GM23338 (cell line): ENCODE data around the gene KCNJ2. TPM values are rescaled to one million over a fixed set of nuclear protein-coding genes. Genes with fewer than 3 reads are reported as not detected.

ENCODE experiments used
- ATAC-seq: fragments of 200-7000 bp; cut with Tn5 transposase; 3 replicates; pipeline ENCODE4 v1.9.1; 2020
- DNase-seq: peaks from one replicate; pipeline ENCODE4 v3.0.0-alpha.2; 2015; ENCODE audit warnings: low spot score
- H2AFZ ChIP-seq: fragments of 200-600 bp; sonication (generic); 2 replicates; pipeline ENCODE4 v1.8.0; 2016; ENCODE audit warnings: antibody characterized with exemption, mild to moderate bottlenecking, moderate library complexity
- H3F3A ChIP-seq: fragments of 200-600 bp; sonication (generic); replicated peaks from 2 replicates; pipeline ENCODE4 v1.8.0; 2017; ENCODE audit warnings: antibody characterized with exemption, mixed run types, low read depth
- H3K27ac ChIP-seq: fragments of 200-600 bp; sonication (generic); 2 replicates; pipeline ENCODE4 v1.6.1; 2016; ENCODE audit warnings: low read depth
- H3K27me3 ChIP-seq: fragments of 200-600 bp; sonication (generic); 2 replicates; pipeline ENCODE4 v1.8.0; 2016; ENCODE audit warnings: mild to moderate bottlenecking, mixed run types, moderate library complexity; ENCODE audit not compliant: insufficient read depth
- H3K36me3 ChIP-seq: fragments of 200-600 bp; sonication (generic); 2 replicates; pipeline ENCODE4 v1.8.0; 2016; ENCODE audit warnings: mild to moderate bottlenecking; ENCODE audit not compliant: insufficient read depth
- H3K4me1 ChIP-seq: fragments of 200-600 bp; sonication (generic); 2 replicates; pipeline ENCODE4 v1.8.0; 2016; ENCODE audit warnings: mild to moderate bottlenecking, moderate library complexity; ENCODE audit not compliant: insufficient read depth
- H3K4me2 ChIP-seq: fragments of 200-600 bp; sonication (generic); 2 replicates; pipeline ENCODE4 v1.7.1; 2017; ENCODE audit warnings: mixed run types
- H3K4me3 ChIP-seq: fragments of 200-600 bp; sonication (generic); 2 replicates; pipeline ENCODE4 v1.6.1; 2016; ENCODE audit warnings: mixed run types
- H3K79me2 ChIP-seq: fragments of 200-600 bp; sonication (generic); replicated peaks from 2 replicates; pipeline ENCODE4 v1.8.0; 2017; ENCODE audit warnings: mild to moderate bottlenecking; ENCODE audit not compliant: insufficient read depth
- H3K9me2 ChIP-seq: fragments of 200-600 bp; sonication (generic); 2 replicates; pipeline ENCODE4 v1.8.0; 2017; ENCODE audit not compliant: insufficient read depth
- H4K20me1 ChIP-seq: fragments of 200-600 bp; sonication (generic); replicated peaks from 2 replicates; pipeline ENCODE4 v1.8.0; 2017; ENCODE audit warnings: mild to moderate bottlenecking; ENCODE audit not compliant: insufficient read depth
- H3K27ac Mint-ChIP-seq: 2 replicates; pipeline ENCODE4 v1.8.0; 2020; ENCODE audit warnings: inconsistent platforms, mild to moderate bottlenecking, moderate library complexity, mixed read lengths
- H3K27me3 Mint-ChIP-seq: 3 replicates; pipeline ENCODE4 v1.8.0; 2022; ENCODE audit warnings: low read depth, mild to moderate bottlenecking, moderate library complexity, mixed read lengths, inconsistent platforms; ENCODE audit not compliant: insufficient read depth, poor library complexity
- H3K36me3 Mint-ChIP-seq: 3 replicates; pipeline ENCODE4 v1.8.0; 2021; ENCODE audit warnings: low read depth, mild to moderate bottlenecking, inconsistent platforms, moderate library complexity, mixed read lengths
- H3K4me1 Mint-ChIP-seq: 3 replicates; pipeline ENCODE4 v1.8.0; 2020; ENCODE audit warnings: mild to moderate bottlenecking, inconsistent platforms, mixed read lengths
- H3K4me3 Mint-ChIP-seq: 3 replicates; pipeline ENCODE4 v1.8.0; 2021; ENCODE audit warnings: moderate library complexity, mild to moderate bottlenecking, inconsistent platforms, mixed read lengths
- H3K9me3 Mint-ChIP-seq: 3 replicates; pipeline ENCODE4 v1.8.0; 2020; ENCODE audit warnings: moderate library complexity, mild to moderate bottlenecking, inconsistent platforms, mixed read lengths
- CREB1 ChIP-seq: fragments of 250-450 bp; sonication (Bioruptor Pico); IDR thresholded peaks from 2 replicates; pipeline ENCODE4 v1.5.0; 2020; ENCODE audit warnings: low read depth, mild to moderate bottlenecking, moderate library complexity
- EZH2 ChIP-seq: fragments of 200-600 bp; sonication (generic); IDR thresholded peaks from one replicate; pipeline ENCODE4 v1.8.0; 2017; ENCODE audit warnings: antibody characterized with exemption, mild to moderate bottlenecking, low read depth; ENCODE audit not compliant: unreplicated experiment
- EZH2phosphoT487 ChIP-seq: fragments of 200-600 bp; sonication (generic); IDR thresholded peaks from one replicate; pipeline ENCODE4 v1.8.1; 2018; ENCODE audit warnings: antibody characterized with exemption; ENCODE audit not compliant: unreplicated experiment
- JUNB ChIP-seq: IDR thresholded peaks from one replicate; pipeline ENCODE4 v1.6.1; 2016; ENCODE audit warnings: antibody characterized with exemption; ENCODE audit not compliant: unreplicated experiment
- NANOG ChIP-seq: IDR thresholded peaks from 2 replicates; pipeline ENCODE4 v1.6.1; 2016; ENCODE audit warnings: antibody characterized with exemption, borderline replicate concordance
- POLR2AphosphoS5 ChIP-seq: IDR thresholded peaks from 2 replicates; pipeline ENCODE4 v1.6.1; 2016; ENCODE audit warnings: antibody characterized with exemption, low read depth
- STAT1 ChIP-seq: IDR thresholded peaks from one replicate; pipeline ENCODE4 v1.6.1; 2016; ENCODE audit warnings: antibody characterized with exemption; ENCODE audit not compliant: unreplicated experiment
- ZNF114 ChIP-seq: fragments of 250-450 bp; sonication (Bioruptor Pico); IDR thresholded peaks from 2 replicates; pipeline ENCODE4 v1.5.0; 2020; ENCODE audit warnings: mild to moderate bottlenecking, moderate library complexity
- ZNF331 ChIP-seq: fragments of 250-450 bp; sonication (Bioruptor Pico); IDR thresholded peaks from 2 replicates; pipeline ENCODE4 v1.5.0; 2020; ENCODE audit warnings: low read depth, mild to moderate bottlenecking, moderate library complexity
- polyA plus RNA-seq: library from polyadenylated mRNA; unstranded; fragments of >200 nt; fragmentation: Nextera tagmentation; extraction: Ambion mirVana; gene quantifications from 2 replicates; pipeline ENCODE4 v1.2.1, GENCODE V29; 2016
- total RNA-seq: library from RNA; depleted of rRNA; stranded (reverse); fragments of >200 nt; shearing (Covaris generic); gene quantifications from 2 replicates; pipeline ENCODE4 v1.2.3, GENCODE V29; 2014
- TF ChIP-seq, protein P1 (sequence below): fragments of 250-450 bp; sonication (Bioruptor Pico); IDR thresholded peaks from 2 replicates; pipeline ENCODE4 v1.5.0; 2020; ENCODE audit warnings: mild to moderate bottlenecking, moderate library complexity
- TF ChIP-seq, protein P2 (sequence below): IDR thresholded peaks from 2 replicates; pipeline ENCODE4 v1.6.1; 2016; ENCODE audit warnings: antibody characterized with exemption
- TF ChIP-seq, protein P3 (sequence below), 2 experiments: fragments of 200-600 bp in 1 of 2; sonication (generic) in 1 of 2; conservative IDR thresholded peaks; 2 replicates each; pipeline versions ENCODE4 v1.5.1 to v1.6.1; 2016 to 2017; ENCODE audit warnings: antibody characterized with exemption in 2 of 2, low read depth in 2 of 2, mild to moderate bottlenecking in 2 of 2, moderate library complexity in 1 of 2
- TF ChIP-seq, protein P4 (sequence below): IDR thresholded peaks from one replicate; pipeline ENCODE4 v1.6.1; 2018; ENCODE audit warnings: antibody characterized with exemption; ENCODE audit not compliant: unreplicated experiment

KCNJ2 gene
- total and polyA plus RNA-seq, 2 experiments from 2014 or later: 2.1 to 4.4 TPM

DNA sequence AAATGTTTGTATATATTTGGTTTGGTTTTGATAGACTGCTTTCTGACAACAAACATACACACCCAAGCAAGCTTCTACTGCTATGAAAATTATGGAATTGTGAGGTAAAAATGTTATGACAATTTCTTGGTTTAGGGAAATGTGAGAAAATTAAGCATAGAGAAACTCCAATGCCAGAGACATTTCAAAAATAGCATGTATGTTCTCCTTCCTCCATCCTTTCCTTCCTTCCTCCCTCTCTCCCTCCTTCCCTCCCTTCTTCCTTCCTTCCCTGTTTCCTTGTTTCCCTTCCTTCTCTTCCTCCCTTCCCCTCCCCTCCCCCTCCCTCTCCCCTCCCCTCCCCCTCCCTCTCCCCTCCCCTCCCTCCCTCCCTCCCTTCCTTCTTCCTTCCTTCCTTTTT is 14.9 kb downstream of the KCNJ2 start:
- Histone ChIP-seq H4K20me1 (no peaks in the 10 kb centered on the region), H3K4me1 (no peaks in the 10 kb centered on the region), H2AFZ (no peak overlapping the region), H3K36me3 (no peaks in the 10 kb centered on the region), H3K27me3 (no peaks in the 10 kb centered on the region), H3K27ac (no peak overlapping the region), H3K9me2 (no peaks in the 10 kb centered on the region), H3K79me2 (no peaks in the 10 kb centered on the region), H3K4me3 (no peak overlapping the region), H3F3A (no peaks in the 10 kb centered on the region), H3K4me2 (no peak overlapping the region)
- Mint-ChIP-seq H3K4me3 (no peak overlapping the region), H3K9me3 (no peaks in the 10 kb centered on the region), H3K27ac (no peak overlapping the region), H3K27me3 (no peaks in the 10 kb centered on the region), H3K4me1 (peaks cover 2% of the 10 kb centered on the region; the same call in 2 of the 3 replicates), H3K36me3 (no peaks in the 10 kb centered on the region)
- no peak for ATAC-seq
- no peak for DNase-seq
- no peak for TF ChIP-seq POLR2AphosphoS5
- TF ChIP-seq, protein P1, sequence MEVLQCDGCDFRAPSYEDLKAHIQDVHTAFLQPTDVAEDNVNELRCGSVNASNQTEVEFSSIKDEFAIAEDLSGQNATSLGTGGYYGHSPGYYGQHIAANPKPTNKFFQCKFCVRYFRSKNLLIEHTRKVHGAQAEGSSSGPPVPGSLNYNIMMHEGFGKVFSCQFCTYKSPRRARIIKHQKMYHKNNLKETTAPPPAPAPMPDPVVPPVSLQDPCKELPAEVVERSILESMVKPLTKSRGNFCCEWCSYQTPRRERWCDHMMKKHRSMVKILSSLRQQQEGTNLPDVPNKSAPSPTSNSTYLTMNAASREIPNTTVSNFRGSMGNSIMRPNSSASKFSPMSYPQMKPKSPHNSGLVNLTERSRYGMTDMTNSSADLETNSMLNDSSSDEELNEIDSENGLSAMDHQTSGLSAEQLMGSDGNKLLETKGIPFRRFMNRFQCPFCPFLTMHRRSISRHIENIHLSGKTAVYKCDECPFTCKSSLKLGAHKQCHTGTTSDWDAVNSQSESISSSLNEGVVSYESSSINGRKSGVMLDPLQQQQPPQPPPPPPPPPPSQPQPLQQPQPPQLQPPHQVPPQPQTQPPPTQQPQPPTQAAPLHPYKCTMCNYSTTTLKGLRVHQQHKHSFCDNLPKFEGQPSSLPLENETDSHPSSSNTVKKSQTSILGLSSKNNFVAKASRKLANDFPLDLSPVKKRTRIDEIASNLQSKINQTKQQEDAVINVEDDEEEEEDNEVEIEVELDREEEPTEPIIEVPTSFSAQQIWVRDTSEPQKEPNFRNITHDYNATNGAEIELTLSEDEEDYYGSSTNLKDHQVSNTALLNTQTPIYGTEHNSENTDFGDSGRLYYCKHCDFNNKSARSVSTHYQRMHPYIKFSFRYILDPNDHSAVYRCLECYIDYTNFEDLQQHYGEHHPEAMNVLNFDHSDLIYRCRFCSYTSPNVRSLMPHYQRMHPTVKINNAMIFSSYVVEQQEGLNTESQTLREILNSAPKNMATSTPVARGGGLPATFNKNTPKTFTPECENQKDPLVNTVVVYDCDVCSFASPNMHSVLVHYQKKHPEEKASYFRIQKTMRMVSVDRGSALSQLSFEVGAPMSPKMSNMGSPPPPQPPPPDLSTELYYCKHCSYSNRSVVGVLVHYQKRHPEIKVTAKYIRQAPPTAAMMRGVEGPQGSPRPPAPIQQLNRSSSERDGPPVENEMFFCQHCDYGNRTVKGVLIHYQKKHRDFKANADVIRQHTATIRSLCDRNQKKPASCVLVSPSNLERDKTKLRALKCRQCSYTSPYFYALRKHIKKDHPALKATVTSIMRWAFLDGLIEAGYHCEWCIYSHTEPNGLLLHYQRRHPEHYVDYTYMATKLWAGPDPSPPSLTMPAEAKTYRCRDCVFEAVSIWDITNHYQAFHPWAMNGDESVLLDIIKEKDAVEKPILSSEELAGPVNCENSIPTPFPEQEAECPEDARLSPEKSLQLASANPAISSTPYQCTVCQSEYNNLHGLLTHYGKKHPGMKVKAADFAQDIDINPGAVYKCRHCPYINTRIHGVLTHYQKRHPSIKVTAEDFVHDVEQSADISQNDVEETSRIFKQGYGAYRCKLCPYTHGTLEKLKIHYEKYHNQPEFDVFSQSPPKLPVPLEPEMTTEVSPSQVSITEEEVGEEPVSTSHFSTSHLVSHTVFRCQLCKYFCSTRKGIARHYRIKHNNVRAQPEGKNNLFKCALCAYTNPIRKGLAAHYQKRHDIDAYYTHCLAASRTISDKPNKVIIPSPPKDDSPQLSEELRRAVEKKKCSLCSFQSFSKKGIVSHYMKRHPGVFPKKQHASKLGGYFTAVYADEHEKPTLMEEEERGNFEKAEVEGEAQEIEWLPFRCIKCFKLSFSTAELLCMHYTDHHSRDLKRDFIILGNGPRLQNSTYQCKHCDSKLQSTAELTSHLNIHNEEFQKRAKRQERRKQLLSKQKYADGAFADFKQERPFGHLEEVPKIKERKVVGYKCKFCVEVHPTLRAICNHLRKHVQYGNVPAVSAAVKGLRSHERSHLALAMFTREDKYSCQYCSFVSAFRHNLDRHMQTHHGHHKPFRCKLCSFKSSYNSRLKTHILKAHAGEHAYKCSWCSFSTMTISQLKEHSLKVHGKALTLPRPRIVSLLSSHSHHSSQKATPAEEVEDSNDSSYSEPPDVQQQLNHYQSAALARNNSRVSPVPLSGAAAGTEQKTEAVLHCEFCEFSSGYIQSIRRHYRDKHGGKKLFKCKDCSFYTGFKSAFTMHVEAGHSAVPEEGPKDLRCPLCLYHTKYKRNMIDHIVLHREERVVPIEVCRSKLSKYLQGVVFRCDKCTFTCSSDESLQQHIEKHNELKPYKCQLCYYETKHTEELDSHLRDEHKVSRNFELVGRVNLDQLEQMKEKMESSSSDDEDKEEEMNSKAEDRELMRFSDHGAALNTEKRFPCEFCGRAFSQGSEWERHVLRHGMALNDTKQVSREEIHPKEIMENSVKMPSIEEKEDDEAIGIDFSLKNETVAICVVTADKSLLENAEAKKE (CRISPR knock-in tag): no peak
- no peak for TF ChIP-seq ZNF114 (CRISPR knock-in tag)
- no peak for TF ChIP-seq STAT1
- TF ChIP-seq, protein P2, sequence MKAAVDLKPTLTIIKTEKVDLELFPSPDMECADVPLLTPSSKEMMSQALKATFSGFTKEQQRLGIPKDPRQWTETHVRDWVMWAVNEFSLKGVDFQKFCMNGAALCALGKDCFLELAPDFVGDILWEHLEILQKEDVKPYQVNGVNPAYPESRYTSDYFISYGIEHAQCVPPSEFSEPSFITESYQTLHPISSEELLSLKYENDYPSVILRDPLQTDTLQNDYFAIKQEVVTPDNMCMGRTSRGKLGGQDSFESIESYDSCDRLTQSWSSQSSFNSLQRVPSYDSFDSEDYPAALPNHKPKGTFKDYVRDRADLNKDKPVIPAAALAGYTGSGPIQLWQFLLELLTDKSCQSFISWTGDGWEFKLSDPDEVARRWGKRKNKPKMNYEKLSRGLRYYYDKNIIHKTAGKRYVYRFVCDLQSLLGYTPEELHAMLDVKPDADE: no peak
- no peak for TF ChIP-seq ZNF331 (CRISPR knock-in tag)
- TF ChIP-seq, protein P3, sequence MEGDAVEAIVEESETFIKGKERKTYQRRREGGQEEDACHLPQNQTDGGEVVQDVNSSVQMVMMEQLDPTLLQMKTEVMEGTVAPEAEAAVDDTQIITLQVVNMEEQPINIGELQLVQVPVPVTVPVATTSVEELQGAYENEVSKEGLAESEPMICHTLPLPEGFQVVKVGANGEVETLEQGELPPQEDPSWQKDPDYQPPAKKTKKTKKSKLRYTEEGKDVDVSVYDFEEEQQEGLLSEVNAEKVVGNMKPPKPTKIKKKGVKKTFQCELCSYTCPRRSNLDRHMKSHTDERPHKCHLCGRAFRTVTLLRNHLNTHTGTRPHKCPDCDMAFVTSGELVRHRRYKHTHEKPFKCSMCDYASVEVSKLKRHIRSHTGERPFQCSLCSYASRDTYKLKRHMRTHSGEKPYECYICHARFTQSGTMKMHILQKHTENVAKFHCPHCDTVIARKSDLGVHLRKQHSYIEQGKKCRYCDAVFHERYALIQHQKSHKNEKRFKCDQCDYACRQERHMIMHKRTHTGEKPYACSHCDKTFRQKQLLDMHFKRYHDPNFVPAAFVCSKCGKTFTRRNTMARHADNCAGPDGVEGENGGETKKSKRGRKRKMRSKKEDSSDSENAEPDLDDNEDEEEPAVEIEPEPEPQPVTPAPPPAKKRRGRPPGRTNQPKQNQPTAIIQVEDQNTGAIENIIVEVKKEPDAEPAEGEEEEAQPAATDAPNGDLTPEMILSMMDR (conservative IDR thresholded peaks at IDR 0.05; ENCODE audit: low read depth in 2 of 2): no peak
- no peak for TF ChIP-seq JUNB
- no peak for TF ChIP-seq EZH2phosphoT487
- no peak for TF ChIP-seq NANOG
- no peak for TF ChIP-seq CREB1 (CRISPR knock-in tag)
- TF ChIP-seq, protein P4, sequence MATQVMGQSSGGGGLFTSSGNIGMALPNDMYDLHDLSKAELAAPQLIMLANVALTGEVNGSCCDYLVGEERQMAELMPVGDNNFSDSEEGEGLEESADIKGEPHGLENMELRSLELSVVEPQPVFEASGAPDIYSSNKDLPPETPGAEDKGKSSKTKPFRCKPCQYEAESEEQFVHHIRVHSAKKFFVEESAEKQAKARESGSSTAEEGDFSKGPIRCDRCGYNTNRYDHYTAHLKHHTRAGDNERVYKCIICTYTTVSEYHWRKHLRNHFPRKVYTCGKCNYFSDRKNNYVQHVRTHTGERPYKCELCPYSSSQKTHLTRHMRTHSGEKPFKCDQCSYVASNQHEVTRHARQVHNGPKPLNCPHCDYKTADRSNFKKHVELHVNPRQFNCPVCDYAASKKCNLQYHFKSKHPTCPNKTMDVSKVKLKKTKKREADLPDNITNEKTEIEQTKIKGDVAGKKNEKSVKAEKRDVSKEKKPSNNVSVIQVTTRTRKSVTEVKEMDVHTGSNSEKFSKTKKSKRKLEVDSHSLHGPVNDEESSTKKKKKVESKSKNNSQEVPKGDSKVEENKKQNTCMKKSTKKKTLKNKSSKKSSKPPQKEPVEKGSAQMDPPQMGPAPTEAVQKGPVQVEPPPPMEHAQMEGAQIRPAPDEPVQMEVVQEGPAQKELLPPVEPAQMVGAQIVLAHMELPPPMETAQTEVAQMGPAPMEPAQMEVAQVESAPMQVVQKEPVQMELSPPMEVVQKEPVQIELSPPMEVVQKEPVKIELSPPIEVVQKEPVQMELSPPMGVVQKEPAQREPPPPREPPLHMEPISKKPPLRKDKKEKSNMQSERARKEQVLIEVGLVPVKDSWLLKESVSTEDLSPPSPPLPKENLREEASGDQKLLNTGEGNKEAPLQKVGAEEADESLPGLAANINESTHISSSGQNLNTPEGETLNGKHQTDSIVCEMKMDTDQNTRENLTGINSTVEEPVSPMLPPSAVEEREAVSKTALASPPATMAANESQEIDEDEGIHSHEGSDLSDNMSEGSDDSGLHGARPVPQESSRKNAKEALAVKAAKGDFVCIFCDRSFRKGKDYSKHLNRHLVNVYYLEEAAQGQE: no peak
- TF ChIP-seq EZH2: no peak
